Spleen (tissue), 7 donors: ENCODE results near the gene KEL.

Experiments used
- POLR2A ChIP-seq, 3 donors: fragments of 450-650 bp; IDR thresholded peaks; one replicate each; pipeline ENCODE4 v1.5.1; 2017; ENCODE audit warnings: antibody characterized with exemption in 3 of 3, mild to moderate bottlenecking in 1 of 3
- POLR2AphosphoS5 ChIP-seq, 3 donors: sonication (generic); formaldehyde crosslinking; IDR thresholded peaks; one replicate each; pipeline ENCODE4 v1.5.1; 2017; ENCODE audit warnings: antibody characterized with exemption in 3 of 3
- TF ChIP-seq, protein P1 (sequence below), 11 experiments: fragments of 200-600 bp in 7 of 11; fragments of 450-650 bp in 4 of 11; sonication (generic) in 4 of 11; IDR thresholded peaks in 8 of 11; conservative IDR thresholded peaks in 3 of 11; 1 replicate in 7 of 11; 2 replicates in 4 of 11; pipeline versions ENCODE4 v1.4.0 to v1.8.0; 2016 to 2021; ENCODE audit warnings: antibody characterized with exemption in 11 of 11, inconsistent platforms in 4 of 11, mild to moderate bottlenecking in 1 of 11
- donor health status: DM: no; HTN: no; CAD: no; lungs with moderate emphysema.
- donor health status: DM: no; HTN: no; CAD: no.
- donor health status: DM: no; HTN: no; CAD: no.

GRCh38 chr7:142962991-142963390, 828 bp upstream of the KEL start:
- TF ChIP-seq, protein P1, sequence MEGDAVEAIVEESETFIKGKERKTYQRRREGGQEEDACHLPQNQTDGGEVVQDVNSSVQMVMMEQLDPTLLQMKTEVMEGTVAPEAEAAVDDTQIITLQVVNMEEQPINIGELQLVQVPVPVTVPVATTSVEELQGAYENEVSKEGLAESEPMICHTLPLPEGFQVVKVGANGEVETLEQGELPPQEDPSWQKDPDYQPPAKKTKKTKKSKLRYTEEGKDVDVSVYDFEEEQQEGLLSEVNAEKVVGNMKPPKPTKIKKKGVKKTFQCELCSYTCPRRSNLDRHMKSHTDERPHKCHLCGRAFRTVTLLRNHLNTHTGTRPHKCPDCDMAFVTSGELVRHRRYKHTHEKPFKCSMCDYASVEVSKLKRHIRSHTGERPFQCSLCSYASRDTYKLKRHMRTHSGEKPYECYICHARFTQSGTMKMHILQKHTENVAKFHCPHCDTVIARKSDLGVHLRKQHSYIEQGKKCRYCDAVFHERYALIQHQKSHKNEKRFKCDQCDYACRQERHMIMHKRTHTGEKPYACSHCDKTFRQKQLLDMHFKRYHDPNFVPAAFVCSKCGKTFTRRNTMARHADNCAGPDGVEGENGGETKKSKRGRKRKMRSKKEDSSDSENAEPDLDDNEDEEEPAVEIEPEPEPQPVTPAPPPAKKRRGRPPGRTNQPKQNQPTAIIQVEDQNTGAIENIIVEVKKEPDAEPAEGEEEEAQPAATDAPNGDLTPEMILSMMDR (IDR thresholded peaks at IDR 0.05 in 8 of 11, conservative IDR thresholded peaks at IDR 0.05 in 3 of 11) = no peak
- no peak for TF ChIP-seq POLR2AphosphoS5 (IDR thresholded peaks at IDR 0.05)
- TF ChIP-seq POLR2A (IDR thresholded peaks at IDR 0.05) = no peak
